Caco-2 (cell line): ENCODE measurements around the gene PLD4. TPM values are rescaled to one million over a fixed set of nuclear protein-coding genes. Genes with fewer than 3 reads are reported as not detected.

Experiments
- BruUV-seq: library from RNA; stranded (reverse); fragments of 400-500 nt; replicated peaks from 2 replicates; lab custom pipeline; 2021; lab: Mats Ljungman, UMichigan
- CTCF ChIA-PET: fragments of 300-600 bp; sonication (Branson Sonifier 250); formaldehyde crosslinking; loops from one replicate; lab custom pipeline; 2022; ENCODE audit warnings: antibody characterized with exemption; lab: Charles Lee
- POLR2A ChIA-PET: fragments of 300-600 bp; sonication (Branson Sonifier 250); formaldehyde crosslinking; loops from one replicate; lab custom pipeline; 2022; ENCODE audit warnings: antibody characterized with exemption; lab: Charles Lee
- DNase-seq, 2 experiments: peaks; one replicate each; pipeline versions ENCODE4 v3.0.0 to v3.0.0-alpha.2; 2020 to 2022
- H3K27me3 ChIP-seq: replicated peaks from 2 replicates; pipeline ENCODE4 v1.6.0; 2011; ENCODE audit warnings: low read length; ENCODE audit not compliant: control insufficient read depth, insufficient read depth
- H3K36me3 ChIP-seq: 2 replicates; pipeline ENCODE4 v1.5.1; 2011; ENCODE audit warnings: low read length; ENCODE audit not compliant: control insufficient read depth, insufficient read depth
- H3K4me1 ChIP-seq: fragments of 250-450 bp; sonication (Bioruptor Pico); 2 replicates; pipeline ENCODE4 v1.5.1; 2020; ENCODE audit warnings: mild to moderate bottlenecking
- H3K4me3 ChIP-seq: 2 replicates; pipeline ENCODE4 v1.5.1; 2011; ENCODE audit warnings: low read depth, mild to moderate bottlenecking, control low read depth, low read length
- H3K9me3 ChIP-seq: fragments of 250-450 bp; sonication (Bioruptor Pico); 2 replicates; pipeline ENCODE4 v1.5.1; 2020; ENCODE audit warnings: mild to moderate bottlenecking, moderate library complexity
- H3K27ac Mint-ChIP-seq: one replicate; pipeline ENCODE4 v1.8.0; 2022; ENCODE audit warnings: mixed read lengths; ENCODE audit not compliant: unreplicated experiment
- H3K27me3 Mint-ChIP-seq: one replicate; pipeline ENCODE4 v1.8.0; 2022; ENCODE audit warnings: mixed read lengths; ENCODE audit not compliant: insufficient read depth, unreplicated experiment
- H3K36me3 Mint-ChIP-seq: one replicate; pipeline ENCODE4 v1.8.0; 2022; ENCODE audit warnings: mild to moderate bottlenecking, mixed read lengths; ENCODE audit not compliant: insufficient read depth, unreplicated experiment
- H3K4me1 Mint-ChIP-seq: one replicate; pipeline ENCODE4 v1.8.0; 2022; ENCODE audit warnings: low read depth, mixed read lengths; ENCODE audit not compliant: unreplicated experiment
- H3K4me3 Mint-ChIP-seq: one replicate; pipeline ENCODE4 v1.8.0; 2022; ENCODE audit warnings: mild to moderate bottlenecking, moderate library complexity, mixed read lengths; ENCODE audit not compliant: unreplicated experiment
- H3K9me3 Mint-ChIP-seq: one replicate; pipeline ENCODE4 v1.8.0; 2022; ENCODE audit warnings: mixed read lengths; ENCODE audit not compliant: unreplicated experiment
- CTCF ChIP-seq, 2 experiments: fragments of 200-600 bp in 1 of 2; IDR thresholded peaks; 1 replicate in 1 of 2; 2 replicates in 1 of 2; pipeline versions ENCODE4 v1.5.1 to v1.8.0; 2011 to 2022; ENCODE audit warnings: antibody characterized with exemption in 1 of 2, control low read depth in 1 of 2, inconsistent platforms in 1 of 2, low read depth in 1 of 2, low read length in 1 of 2, mild to moderate bottlenecking in 1 of 2, moderate library complexity in 1 of 2; ENCODE audit not compliant: insufficient read depth in 1 of 2, severe bottlenecking in 1 of 2, unreplicated experiment in 1 of 2
- intact Hi-C: fragments of 100-400 bp; cut with micrococcal nuclease; formaldehyde crosslinking; loops from one replicate; pipeline ENCODE4 v1.10.0; 2022; ENCODE audit not compliant: unreplicated experiment
- total RNA-seq: library from RNA; stranded (reverse); gene quantifications from 2 replicates; pipeline ENCODE4 v1.2.3, GENCODE V29; 2022

The PLD4 gene
- total RNA-seq, 1 experiment from 2014 or later, result not detected

GRCh38 chr14:104973135-104973384 is 48.4 kb downstream of the PLD4 start:
- DNase-seq, result peak in 1 of 2 experiments; percentile 56
- BruUV-seq, result no TSS peak
- ChIA-PET POLR2A (no interaction called here), CTCF (interaction anchor here (0.9 to 1.0 kb wide), 2 partner anchors 72 to 114 kb away, joined by 3 to 5 read pairs; no protein-coding TSS in a partner anchor)
- Histone ChIP-seq H3K36me3 (no peaks in the 10 kb centered on the region), H3K9me3 (no peaks in the 10 kb centered on the region), H3K4me1 (peaks cover 9% of the 10 kb centered on the region), H3K27me3 (no peaks in the 10 kb centered on the region), H3K4me3 (no peak overlapping the region)
- Mint-ChIP-seq H3K36me3 (no peaks in the 10 kb centered on the region), H3K4me3 (no peak overlapping the region), H3K9me3 (no peaks in the 10 kb centered on the region), H3K27ac (no peak overlapping the region), H3K27me3 (no peaks in the 10 kb centered on the region), H3K4me1 (peaks cover 7% of the 10 kb centered on the region)
- TF ChIP-seq CTCF (IDR thresholded peaks at IDR 0.05; ENCODE audit: insufficient read depth in 1 of 2, low read depth in 1 of 2, low read length in 1 of 2, severe bottlenecking in 1 of 2, unreplicated experiment in 1 of 2), result no peak
- intact Hi-C loops, result no loop called here

- ChIA-PET CTCF (interaction anchor here (0.9 to 1.0 kb wide), 3 partner anchors 72 to 113 kb away, joined by 3 to 5 read pairs (median 3); no protein-coding TSS in a partner anchor), POLR2A (no interaction called here)
- intact Hi-C loops, result no loop called here
- H3K4me3 Mint-ChIP-seq, result no peak overlapping the region
- no TSS peak for BruUV-seq
- DNase-seq, result peak in 1 of 2 experiments; percentile 36
- H3K9me3 Mint-ChIP-seq, result no peaks in the 10 kb centered on the region
- Histone ChIP-seq H3K36me3 (no peaks in the 10 kb centered on the region), H3K4me3 (no peak overlapping the region), H3K9me3 (no peaks in the 10 kb centered on the region), H3K27me3 (no peaks in the 10 kb centered on the region), H3K4me1 (peaks cover 9% of the 10 kb centered on the region)
- peaks cover 7% of the 10 kb centered on the region for H3K4me1 Mint-ChIP-seq
- H3K27me3 Mint-ChIP-seq, result no peaks in the 10 kb centered on the region
- H3K36me3 Mint-ChIP-seq, result no peaks in the 10 kb centered on the region
- H3K27ac Mint-ChIP-seq, result no peak overlapping the region
- TF ChIP-seq CTCF (IDR thresholded peaks at IDR 0.05; ENCODE audit: insufficient read depth in 1 of 2, low read depth in 1 of 2, low read length in 1 of 2, severe bottlenecking in 1 of 2, unreplicated experiment in 1 of 2), result no peak
Observed at GRCh38 chr14:104973385-104974145, 48.9 kb downstream of the PLD4 start.

GRCh38 chr14:104974146-104974541 is 49.5 kb downstream of the PLD4 start:
- Histone ChIP-seq H3K4me1 (peaks cover 13% of the 10 kb centered on the region), H3K36me3 (no peaks in the 10 kb centered on the region), H3K9me3 (no peaks in the 10 kb centered on the region), H3K4me3 (no peak overlapping the region), H3K27me3 (no peaks in the 10 kb centered on the region)
- Mint-ChIP-seq H3K27me3 (peaks cover 2% of the 10 kb centered on the region), H3K4me3 (no peak overlapping the region), H3K4me1 (peaks cover 7% of the 10 kb centered on the region), H3K36me3 (no peaks in the 10 kb centered on the region), H3K27ac (no peak overlapping the region), H3K9me3 (no peaks in the 10 kb centered on the region)
- DNase-seq, result no peak
- no TSS peak for BruUV-seq
- ChIA-PET CTCF (interaction anchor here (0.7 to 1.0 kb wide), 2 partner anchors 72 to 391 kb away, joined by 3 read pairs; no protein-coding TSS in a partner anchor), POLR2A (no interaction called here)
- TF ChIP-seq CTCF (IDR thresholded peaks at IDR 0.05; ENCODE audit: insufficient read depth in 1 of 2, low read depth in 1 of 2, low read length in 1 of 2, severe bottlenecking in 1 of 2, unreplicated experiment in 1 of 2), result no peak
- intact Hi-C loops, result no loop called here
